GM23248 (cell line): ENCODE data around the gene SV2B.

Source experiments
- EZH2 ChIP-seq: fragments of 200-600 bp; sonication (generic); IDR thresholded peaks from 2 replicates; pipeline ENCODE4 v1.6.1; 2018; ENCODE audit warnings: antibody characterized with exemption, mild to moderate bottlenecking; ENCODE audit not compliant: insufficient read depth, poor library complexity, severe bottlenecking
- EZH2phosphoT487 ChIP-seq: fragments of 200-600 bp; sonication (generic); IDR thresholded peaks from 2 replicates; pipeline ENCODE4 v1.6.1; 2018; ENCODE audit warnings: antibody characterized with exemption, moderate library complexity, mild to moderate bottlenecking, low read depth; ENCODE audit not compliant: insufficient read depth

- TF ChIP-seq EZH2 (no peak), EZH2phosphoT487 (no peak)
These were observed 152.3 kb downstream of the SV2B start for GRCh38 chr15:91252322-91252721.
